ENCODE measurements around the gene TIGD4.

Gene TIGD4

DNA sequence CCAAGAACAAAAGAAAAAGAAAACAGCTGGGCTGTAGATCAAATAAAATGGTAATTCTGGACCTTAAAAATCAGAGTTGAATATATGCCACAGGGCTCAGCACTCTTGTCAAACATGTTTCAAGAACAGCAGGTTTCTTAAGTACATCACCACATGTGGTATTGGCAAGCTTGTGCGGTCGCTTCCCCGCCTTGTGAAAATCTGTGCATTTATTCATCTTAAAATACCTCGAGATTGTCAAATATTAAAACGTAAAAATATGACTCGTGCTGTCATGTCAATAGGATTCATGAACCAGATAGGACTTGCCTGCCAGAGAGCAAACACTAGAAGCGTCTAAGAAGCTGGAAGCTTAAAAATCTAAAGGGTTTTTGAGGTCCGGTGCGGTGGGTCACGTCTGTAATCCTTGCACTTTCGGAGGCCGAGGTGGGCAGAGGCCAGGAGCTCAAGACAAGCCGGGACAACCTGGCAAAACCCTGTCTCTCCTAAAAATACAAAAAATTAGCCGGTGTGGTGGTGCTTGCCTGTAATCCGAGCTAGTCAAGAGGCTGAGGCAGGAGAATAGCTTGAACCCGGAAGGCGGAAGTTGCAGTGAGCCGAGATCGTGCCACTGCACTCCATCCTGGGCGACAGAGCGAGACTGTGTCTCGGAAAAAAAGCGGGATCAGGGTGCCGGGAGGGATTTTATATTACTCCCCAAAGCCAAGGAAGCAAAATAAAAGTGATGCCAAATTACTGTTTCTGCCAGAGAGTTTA, 59.6 kb downstream of the TIGD4 start:
- no peak for DNase-seq (ENCODE audit: low read depth)
